Neural cell (in vitro differentiated cells): ENCODE measurements around the gene CDH8.

Source experiments
- EP300 ChIP-seq: fragments of 450-650 bp; conservative IDR thresholded peaks from 2 replicates; pipeline ENCODE4 v1.6.1; 2014; ENCODE audit warnings: antibody characterized with exemption, mild to moderate bottlenecking, moderate library complexity; ENCODE audit not compliant: poor library complexity, severe bottlenecking
- EZH2 ChIP-seq: fragments of 200-600, 300-800 bp; shearing (Covaris generic), sonication (generic); IDR thresholded peaks from 2 replicates; pipeline ENCODE4 v1.6.1; 2014; ENCODE audit warnings: antibody characterized with exemption, low read length, borderline replicate concordance, mild to moderate bottlenecking; ENCODE audit not compliant: insufficient read depth, poor library complexity, severe bottlenecking
- POLR2AphosphoS5 ChIP-seq: IDR thresholded peaks from 2 replicates; pipeline ENCODE4 v1.6.1; 2012
- RAD21 ChIP-seq: fragments of 450-650 bp; conservative IDR thresholded peaks from 2 replicates; pipeline ENCODE4 v1.6.1; 2014; ENCODE audit warnings: antibody characterized with exemption, mild to moderate bottlenecking, moderate library complexity
- SMC3 ChIP-seq: fragments of 450-650 bp; conservative IDR thresholded peaks from 2 replicates; pipeline ENCODE4 v1.6.1; 2014; ENCODE audit warnings: antibody characterized with exemption, mild to moderate bottlenecking, moderate library complexity; ENCODE audit not compliant: poor library complexity
- TAF1 ChIP-seq: IDR thresholded peaks from 2 replicates; pipeline ENCODE4 v1.6.1; 2012; ENCODE audit warnings: low read depth
- TF ChIP-seq, protein P1 (sequence below): fragments of 450-650 bp; IDR thresholded peaks from 2 replicates; pipeline ENCODE4 v1.5.1; 2014; ENCODE audit warnings: antibody characterized with exemption, mild to moderate bottlenecking, moderate library complexity; ENCODE audit not compliant: poor library complexity, severe bottlenecking
- TF ChIP-seq, protein P2 (sequence below): IDR thresholded peaks from 2 replicates; pipeline ENCODE4 v1.6.1; 2012; ENCODE audit warnings: borderline replicate concordance

DNA sequence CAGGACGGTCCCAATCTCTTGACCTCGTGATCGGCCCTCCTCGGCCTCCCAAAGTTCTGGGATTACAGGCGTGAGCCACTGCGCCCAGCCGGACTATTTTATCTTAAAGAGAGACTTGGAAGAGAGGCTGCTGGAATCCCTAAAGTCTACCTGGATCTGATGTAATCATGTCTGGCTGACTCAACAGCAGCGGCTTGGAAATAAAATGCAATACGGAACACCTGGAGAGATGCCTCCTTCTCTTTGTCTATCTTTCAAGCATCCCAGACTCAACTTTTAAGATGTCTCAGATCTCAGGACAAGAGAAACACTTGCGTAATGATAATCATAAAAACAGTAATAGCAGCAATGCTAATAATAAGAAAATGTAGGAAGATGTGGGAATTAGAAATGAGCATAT, 95.6 kb downstream of the CDH8 start:
- TF ChIP-seq, protein P1, sequence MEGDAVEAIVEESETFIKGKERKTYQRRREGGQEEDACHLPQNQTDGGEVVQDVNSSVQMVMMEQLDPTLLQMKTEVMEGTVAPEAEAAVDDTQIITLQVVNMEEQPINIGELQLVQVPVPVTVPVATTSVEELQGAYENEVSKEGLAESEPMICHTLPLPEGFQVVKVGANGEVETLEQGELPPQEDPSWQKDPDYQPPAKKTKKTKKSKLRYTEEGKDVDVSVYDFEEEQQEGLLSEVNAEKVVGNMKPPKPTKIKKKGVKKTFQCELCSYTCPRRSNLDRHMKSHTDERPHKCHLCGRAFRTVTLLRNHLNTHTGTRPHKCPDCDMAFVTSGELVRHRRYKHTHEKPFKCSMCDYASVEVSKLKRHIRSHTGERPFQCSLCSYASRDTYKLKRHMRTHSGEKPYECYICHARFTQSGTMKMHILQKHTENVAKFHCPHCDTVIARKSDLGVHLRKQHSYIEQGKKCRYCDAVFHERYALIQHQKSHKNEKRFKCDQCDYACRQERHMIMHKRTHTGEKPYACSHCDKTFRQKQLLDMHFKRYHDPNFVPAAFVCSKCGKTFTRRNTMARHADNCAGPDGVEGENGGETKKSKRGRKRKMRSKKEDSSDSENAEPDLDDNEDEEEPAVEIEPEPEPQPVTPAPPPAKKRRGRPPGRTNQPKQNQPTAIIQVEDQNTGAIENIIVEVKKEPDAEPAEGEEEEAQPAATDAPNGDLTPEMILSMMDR: no peak
- no peak for TF ChIP-seq EP300
- no peak for TF ChIP-seq SMC3
- TF ChIP-seq RAD21: no peak
- no peak for TF ChIP-seq EZH2
- TF ChIP-seq POLR2AphosphoS5: no peak
- TF ChIP-seq TAF1: no peak
- TF ChIP-seq, protein P2, sequence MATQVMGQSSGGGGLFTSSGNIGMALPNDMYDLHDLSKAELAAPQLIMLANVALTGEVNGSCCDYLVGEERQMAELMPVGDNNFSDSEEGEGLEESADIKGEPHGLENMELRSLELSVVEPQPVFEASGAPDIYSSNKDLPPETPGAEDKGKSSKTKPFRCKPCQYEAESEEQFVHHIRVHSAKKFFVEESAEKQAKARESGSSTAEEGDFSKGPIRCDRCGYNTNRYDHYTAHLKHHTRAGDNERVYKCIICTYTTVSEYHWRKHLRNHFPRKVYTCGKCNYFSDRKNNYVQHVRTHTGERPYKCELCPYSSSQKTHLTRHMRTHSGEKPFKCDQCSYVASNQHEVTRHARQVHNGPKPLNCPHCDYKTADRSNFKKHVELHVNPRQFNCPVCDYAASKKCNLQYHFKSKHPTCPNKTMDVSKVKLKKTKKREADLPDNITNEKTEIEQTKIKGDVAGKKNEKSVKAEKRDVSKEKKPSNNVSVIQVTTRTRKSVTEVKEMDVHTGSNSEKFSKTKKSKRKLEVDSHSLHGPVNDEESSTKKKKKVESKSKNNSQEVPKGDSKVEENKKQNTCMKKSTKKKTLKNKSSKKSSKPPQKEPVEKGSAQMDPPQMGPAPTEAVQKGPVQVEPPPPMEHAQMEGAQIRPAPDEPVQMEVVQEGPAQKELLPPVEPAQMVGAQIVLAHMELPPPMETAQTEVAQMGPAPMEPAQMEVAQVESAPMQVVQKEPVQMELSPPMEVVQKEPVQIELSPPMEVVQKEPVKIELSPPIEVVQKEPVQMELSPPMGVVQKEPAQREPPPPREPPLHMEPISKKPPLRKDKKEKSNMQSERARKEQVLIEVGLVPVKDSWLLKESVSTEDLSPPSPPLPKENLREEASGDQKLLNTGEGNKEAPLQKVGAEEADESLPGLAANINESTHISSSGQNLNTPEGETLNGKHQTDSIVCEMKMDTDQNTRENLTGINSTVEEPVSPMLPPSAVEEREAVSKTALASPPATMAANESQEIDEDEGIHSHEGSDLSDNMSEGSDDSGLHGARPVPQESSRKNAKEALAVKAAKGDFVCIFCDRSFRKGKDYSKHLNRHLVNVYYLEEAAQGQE: no peak
